Femur (tissue), 1 donor: ENCODE results near the gene AACS.
"Not testable (repeated sequence)": the region's sequence is repeated elsewhere in the genome, so short reads cannot be mapped to it uniquely, and the experiment has no call there.

Source experiments
- DNase-seq: peaks from one replicate; pipeline ENCODE4 v3.0.0-alpha.2; 2017

AACS gene

DNA sequence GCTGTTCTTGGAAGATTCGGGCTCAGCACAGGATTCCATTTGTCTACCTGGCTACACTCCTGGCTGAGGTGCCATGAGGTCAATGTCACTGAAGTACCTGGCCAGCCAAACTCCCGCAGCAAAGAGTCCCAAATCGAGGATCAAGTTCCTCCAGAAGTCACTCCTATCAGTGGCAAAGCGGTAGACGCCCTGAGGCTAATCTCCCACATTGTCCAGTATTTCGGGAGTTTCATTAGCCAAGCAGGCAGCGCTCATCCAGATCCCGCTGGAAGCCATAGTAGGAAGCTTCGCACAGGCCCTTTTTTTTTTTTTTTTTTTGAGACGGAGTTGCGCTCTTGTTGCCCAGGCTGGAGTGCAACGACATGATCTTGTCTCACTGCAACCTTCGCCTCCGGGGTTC lies 8.9 kb upstream of the AACS start:
- DNase-seq, result no peak

DNA sequence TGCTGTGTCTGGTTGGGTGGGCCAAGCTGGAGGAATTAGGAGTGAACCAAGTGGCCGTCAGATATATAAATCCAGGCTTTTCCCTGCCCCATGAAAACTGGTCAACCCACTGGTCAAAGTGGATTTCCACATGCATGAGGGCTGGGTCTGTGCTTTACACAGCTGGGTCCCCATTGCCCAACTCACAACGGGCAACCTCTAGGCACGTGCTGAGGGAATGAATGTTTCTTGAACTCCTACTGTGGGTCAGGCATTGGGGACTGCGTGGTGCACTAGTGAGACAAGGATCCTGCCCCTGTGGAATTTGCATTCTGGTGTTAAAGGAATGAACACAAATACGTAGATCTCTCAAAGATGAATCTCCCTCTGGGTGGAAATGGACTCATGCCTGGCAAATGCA lies 7.5 kb upstream of the AACS start:
- no peak for DNase-seq

- no peak for DNase-seq
These were observed 4.0 kb upstream of the AACS start for GRCh38 chr12:125061229-125061628.

DNA sequence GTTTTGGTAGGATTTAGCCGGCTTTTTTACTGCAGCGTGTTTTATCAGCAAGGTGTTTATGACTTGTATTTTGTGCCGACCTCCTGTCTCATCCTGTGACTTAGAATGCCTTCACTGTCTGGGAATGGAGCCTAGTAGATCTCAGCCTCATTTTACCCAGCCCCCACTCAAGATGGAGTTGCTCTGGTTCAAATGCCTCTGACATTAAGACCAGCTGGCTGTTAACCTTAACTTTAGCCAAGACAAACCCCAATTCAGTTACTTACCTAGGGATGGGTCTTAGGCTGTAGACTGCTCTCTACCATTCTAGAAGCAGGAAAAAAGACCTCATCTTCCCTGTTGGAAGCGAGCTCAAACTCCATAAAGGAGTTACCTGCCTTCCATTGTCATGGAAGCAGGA lies 1.7 kb upstream of the AACS start:
- not testable (repeated sequence) for DNase-seq

DNA sequence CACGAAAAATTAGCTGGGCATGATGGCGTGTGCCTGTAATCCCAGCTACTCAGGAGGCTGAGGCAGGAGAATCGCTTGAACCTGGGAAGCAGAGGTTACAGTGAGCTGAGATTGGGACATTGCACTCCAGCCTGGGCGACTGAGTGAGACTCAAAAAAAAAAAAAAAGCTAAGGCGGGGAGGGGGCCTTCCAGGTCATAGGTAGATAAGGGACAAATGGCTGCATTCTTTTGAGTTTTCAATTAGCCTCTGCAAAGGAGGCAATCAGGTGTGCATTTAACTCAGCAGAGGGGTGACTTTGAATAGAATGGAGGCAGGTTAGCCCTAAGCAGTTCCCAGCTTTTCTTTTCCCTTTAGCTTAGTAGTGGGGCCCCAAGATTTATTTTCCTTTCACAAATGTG lies 743 bp upstream of the AACS start:
- DNase-seq, result no peak

DNA sequence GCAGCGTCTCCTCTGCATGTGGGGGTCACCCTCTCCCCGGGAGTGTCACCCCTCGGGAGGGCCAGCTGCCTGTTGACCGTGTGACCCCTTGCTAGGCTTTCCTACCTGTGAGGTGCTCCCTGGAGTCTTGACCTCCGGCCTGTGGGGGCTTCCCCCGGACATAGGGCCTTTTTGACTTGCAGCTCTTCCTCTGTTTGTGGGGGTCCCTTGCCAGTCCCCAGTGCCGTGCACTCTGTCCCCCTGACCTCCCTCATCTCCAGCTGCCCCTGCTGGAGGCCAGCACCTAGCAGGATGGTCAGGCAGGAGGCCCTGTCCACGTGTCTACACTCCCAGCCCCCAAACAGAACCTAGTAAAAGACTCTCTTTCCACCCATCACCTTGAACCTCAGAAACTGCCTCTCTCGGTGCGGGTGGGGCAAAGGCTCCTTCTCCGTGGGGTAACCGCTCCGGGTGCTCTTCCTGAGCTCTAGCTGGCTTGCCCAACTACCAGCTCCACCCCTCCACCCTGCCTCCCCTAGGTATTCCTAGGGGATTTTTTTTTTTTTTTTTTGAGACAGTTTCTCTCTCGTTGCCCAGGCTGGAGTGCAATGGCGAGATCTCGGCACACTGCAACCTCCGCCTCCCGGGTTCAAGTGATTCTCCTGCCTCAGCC lies 810 bp downstream of the AACS start:
- peak; percentile 22 for DNase-seq

GRCh38 chr12:125068391-125068790 lies 3.2 kb downstream of the AACS start:
- DNase-seq, result no peak

DNA sequence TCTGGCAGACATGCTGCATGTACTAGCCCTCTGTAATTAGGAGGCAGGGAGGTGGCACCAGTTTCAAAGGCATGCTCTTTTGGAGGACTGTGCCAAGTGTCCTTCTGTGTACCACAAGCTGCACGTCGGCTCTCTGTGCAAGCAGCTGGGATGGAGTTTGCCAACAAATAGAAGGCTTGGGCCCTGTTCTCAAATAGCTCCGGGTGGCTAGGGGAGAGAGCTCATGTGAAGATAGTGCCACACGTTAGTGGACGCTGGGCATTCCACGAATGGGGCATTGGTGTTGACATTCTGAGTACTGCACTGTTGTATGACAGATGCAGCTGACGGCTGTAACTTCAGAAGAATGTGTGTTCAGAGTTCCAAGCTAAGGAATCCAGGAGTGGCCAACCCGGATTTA lies 4.4 kb downstream of the AACS start:
- DNase-seq, result peak; percentile 74

DNA sequence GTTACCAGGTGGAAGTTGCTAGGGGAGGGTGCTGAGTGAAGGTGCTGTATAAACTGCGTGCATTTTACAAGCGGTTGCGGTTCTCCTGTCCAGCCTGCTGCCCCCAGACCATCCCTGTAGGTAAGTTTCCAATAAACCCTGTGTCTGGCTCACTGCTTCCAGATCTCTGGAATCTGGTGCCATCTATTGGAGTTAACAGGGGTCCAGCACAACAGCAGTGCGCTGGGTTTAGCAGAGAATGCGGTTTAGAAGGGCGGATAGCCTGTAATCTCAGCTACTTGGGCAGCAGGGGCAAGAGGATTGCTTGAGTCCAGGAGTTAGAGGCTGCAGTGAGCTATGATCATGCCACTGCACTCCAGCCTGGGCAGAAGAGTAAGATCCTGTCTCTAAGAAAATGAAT lies 4.9 kb downstream of the AACS start:
- DNase-seq, result no peak

DNA sequence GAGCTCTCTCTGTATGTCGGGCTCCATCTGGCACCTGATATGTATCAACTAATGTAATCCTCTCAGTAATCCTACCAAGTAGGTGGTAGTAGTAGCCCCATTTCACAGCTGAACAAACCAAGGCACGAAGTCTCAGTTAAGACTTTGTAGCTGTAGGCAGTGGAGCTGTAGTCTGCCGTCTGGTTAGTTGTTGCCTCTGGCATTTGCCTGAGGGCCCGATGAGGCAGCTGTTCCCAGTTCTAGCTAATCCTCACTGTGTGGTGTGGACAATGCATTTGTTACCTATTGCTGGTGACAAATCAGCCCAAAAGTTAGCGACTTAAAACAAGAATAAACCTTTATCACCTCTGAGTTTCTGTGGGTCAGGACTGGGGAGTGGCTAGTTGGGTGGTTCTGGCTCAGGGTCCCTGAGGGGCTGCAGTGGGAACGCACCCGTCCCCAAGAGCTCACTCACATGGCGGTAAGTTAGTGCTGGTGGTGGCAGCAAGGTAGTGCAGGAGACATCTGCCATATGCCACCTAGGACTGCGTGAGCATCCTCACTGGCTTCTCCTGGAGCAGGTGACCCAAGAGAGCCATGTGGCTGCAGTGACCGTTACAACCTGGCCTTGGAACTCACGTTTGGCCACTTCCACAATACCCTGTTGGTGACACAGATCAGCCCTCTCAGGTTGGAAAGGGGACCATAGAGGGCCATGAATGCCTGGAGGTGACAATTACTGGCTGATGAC lies 5.6 kb downstream of the AACS start:
- no peak for DNase-seq

GRCh38 chr12:125071456-125071855 lies 6.2 kb downstream of the AACS start:
- DNase-seq, result no peak

GRCh38 chr12:125072496-125072895 lies 7.3 kb downstream of the AACS start:
- no peak for DNase-seq

- DNase-seq, result not testable (repeated sequence)
These were observed 9.1 kb downstream of the AACS start for GRCh38 chr12:125074294-125074693.

DNA sequence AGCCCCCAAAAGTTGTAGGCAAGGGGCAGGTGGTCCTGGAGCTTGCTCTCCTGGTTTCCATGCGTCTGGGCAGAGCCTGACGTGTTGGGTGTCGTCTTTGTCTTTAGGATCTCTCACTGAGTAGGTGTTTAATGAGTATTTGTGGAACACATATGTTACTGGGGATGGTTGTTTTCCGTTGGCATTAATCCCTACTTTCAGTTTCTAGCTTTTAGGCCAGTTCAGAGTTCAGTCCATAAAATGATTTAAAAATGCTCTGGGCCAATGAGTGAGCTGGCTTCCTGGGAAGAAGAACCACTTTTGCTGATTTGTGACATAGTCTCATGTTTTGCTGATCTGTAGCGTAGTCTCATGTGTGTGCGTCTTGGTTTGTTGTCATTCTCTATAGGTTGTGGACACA lies 10.9 kb downstream of the AACS start:
- DNase-seq, result no peak

GRCh38 chr12:125079084-125079483 lies 13.8 kb downstream of the AACS start:
- no peak for DNase-seq

GRCh38 chr12:125079648-125080645 lies 14.7 kb downstream of the AACS start:
- DNase-seq, result no peak

- DNase-seq, result no peak
These were observed 16.2 kb downstream of the AACS start for GRCh38 chr12:125081427-125081826.

DNA sequence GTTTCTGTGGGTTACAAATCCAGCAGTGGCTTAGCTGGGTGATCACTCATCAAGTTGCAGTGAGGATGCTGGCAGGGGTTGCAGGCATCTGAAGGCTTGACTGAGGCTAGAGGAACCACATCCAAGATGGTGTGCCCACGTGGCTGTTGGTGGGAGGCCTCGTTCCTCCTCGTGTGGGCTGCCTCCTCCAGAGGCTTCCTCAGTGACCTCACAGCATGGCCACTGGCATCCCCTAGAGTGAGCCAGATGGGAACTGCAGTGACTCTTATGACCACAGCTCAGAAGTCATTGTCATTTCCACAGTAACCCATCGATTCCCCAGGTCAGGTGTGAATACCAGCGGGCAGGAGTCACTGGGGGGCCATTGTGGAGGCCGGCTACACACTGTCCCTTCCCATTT lies 17.8 kb downstream of the AACS start:
- no peak for DNase-seq

DNA sequence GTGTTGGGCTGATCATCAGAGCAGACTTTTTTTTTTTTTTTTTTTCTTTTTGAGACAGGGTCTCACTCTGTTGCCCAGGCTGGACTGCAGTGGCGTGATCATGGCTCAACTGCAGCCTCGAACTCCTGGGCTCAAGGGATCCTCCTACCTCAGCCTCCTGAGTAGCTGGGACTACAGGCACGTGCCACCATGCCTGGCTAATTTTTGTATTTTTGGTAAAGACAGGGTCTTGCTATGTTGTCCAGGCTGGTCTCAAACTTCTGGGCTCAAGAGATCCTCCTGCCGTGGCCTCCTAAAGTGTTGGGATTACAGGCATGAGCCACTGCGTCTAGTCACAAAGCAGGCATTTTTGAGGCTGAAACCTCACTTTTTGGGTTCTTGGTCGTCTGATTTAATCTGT lies 23.0 kb downstream of the AACS start:
- not testable (repeated sequence) for DNase-seq

GRCh38 chr12:125089083-125089482 lies 23.8 kb downstream of the AACS start:
- DNase-seq, result no peak

GRCh38 chr12:125089626-125090025 lies 24.4 kb downstream of the AACS start:
- DNase-seq, result no peak

- DNase-seq, result no peak
These were observed 25.2 kb downstream of the AACS start for GRCh38 chr12:125090437-125090836.

GRCh38 chr12:125091401-125091800 lies 26.2 kb downstream of the AACS start:
- no peak for DNase-seq
